Subcutaneous adipose tissue (tissue), 4 donors: ENCODE measurements around the gene ST8SIA6. TPM values are rescaled to one million over a fixed set of nuclear protein-coding genes. Genes with fewer than 3 reads are reported as not detected.

Source experiments
- total RNA-seq, 4 donors: library from RNA; depleted of rRNA; stranded (reverse); fragments of >200 nt; gene quantifications; one replicate each; pipeline ENCODE4 v1.1.0, GENCODE V29; 2016
- TF ChIP-seq, protein P1 (sequence below): fragments of 450-650 bp; IDR thresholded peaks from one replicate; pipeline ENCODE4 v1.5.1; 2016; ENCODE audit warnings: low read depth, mild to moderate bottlenecking, control low read depth, antibody characterized with exemption, moderate library complexity

Gene ST8SIA6
- total RNA-seq, 4 donors from 2014 or later: 0.51 to 3.0 (median 1.3) TPM; not detected in 1

DNA sequence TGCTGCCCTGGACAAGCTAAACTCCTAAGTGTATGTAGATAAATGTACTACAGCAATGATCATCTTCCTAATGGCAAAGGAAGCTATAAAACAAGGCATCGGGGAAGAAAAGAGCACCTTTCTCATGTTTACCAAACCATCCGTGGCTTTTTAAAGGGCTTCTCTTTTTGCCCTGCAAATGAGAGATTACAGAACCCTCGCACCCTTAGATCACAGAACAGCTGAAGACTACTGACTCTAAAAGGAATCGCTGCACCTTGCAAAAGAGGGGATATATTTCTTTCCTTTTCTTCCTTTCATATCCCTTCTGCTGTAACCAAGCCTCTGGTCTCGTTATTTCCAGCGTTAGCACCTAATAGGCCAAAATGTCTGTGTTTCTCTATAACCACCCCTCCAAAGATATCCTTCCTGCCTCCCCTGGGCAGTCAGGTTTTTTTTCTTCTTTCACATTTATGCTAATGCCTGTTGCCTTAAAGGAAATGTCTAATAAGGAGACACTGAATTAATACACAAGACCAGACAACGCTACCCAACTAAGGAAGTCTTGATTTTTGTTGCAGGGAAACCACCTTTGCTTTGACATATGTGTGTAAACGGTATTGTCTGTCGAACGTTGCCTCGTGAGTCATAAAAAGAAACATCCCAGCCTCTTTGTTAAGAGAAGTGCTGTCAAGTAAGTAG lies 10.5 kb downstream of the ST8SIA6 start:
- TF ChIP-seq, protein P1, sequence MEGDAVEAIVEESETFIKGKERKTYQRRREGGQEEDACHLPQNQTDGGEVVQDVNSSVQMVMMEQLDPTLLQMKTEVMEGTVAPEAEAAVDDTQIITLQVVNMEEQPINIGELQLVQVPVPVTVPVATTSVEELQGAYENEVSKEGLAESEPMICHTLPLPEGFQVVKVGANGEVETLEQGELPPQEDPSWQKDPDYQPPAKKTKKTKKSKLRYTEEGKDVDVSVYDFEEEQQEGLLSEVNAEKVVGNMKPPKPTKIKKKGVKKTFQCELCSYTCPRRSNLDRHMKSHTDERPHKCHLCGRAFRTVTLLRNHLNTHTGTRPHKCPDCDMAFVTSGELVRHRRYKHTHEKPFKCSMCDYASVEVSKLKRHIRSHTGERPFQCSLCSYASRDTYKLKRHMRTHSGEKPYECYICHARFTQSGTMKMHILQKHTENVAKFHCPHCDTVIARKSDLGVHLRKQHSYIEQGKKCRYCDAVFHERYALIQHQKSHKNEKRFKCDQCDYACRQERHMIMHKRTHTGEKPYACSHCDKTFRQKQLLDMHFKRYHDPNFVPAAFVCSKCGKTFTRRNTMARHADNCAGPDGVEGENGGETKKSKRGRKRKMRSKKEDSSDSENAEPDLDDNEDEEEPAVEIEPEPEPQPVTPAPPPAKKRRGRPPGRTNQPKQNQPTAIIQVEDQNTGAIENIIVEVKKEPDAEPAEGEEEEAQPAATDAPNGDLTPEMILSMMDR: no peak

DNA sequence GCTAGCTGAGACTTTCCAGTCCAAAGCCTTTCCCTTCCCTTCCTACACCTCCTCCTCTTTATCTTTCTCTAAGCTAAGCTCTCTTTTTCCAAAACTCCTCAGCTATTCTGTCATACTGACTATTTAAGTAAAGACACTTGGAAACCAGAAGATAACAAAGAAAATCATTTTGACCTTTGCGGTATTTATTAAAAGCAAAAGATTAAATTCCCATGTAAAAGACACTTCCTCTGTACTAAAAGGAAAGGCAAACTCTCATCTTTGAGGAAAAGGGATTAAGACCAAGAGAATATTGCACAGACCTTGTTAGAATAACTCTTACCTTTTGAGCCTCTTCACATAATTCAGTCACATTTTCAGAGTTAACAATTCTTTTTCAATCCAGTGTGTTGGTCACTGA lies 15.8 kb downstream of the ST8SIA6 start:
- TF ChIP-seq, protein P1: no peak

DNA sequence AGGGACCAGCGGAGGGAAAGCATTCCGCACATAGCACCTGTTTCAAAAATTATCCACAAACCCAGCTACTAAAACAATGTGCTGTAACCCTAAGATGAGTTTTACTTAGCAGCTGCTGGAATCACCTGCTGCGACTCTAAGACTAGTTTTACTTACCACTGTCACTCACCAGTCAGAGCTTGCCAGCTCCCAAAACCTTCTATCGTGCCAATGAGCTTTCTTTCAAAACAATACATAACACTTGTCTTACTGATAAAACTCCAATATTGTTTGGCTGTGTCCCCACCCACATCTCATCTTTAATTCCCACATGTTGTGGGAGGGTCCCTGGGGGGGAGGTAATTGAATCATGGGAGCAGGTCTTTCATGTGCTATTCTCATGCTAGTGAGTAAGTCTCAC lies 18.4 kb downstream of the ST8SIA6 start:
- TF ChIP-seq, protein P1: no peak

DNA sequence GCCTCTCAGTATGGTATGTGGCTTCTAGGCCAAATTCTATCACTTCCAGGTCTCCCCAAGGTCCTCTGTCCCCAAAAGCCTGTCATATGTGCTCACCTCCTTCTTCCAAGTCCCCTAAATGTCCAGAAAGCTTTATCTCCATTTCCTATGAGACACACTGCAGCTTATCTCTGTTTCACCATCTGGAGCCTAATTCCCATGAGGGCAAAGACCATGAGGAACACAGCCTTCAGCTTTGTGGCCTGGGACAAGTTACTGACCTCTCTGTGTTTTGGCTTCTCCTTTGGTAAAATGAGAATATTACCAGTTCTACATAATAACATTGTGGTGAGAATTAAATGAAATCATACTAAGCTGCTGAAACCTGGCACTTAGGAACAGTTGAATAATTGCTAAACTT lies 19.2 kb downstream of the ST8SIA6 start:
- TF ChIP-seq, protein P1: no peak

DNA sequence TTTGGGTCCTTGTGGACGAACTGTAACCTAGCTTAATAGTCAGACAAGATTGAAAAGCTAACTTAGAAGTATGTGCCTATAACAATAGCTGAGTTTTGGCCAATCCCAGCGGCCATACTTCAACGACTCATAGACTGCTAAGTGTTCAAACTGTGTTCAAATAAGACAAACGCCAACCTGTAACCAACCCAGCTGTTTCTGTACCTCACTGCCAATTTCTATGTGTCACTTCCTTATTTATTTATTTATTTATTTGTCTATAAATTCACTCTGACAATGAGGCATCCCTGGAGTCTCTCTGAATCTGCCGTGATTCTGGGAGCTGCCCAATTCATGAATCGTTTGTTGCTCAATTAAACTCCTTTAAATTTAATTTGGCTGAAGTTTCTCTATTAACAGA lies 21.7 kb downstream of the ST8SIA6 start:
- TF ChIP-seq, protein P1: no peak

DNA sequence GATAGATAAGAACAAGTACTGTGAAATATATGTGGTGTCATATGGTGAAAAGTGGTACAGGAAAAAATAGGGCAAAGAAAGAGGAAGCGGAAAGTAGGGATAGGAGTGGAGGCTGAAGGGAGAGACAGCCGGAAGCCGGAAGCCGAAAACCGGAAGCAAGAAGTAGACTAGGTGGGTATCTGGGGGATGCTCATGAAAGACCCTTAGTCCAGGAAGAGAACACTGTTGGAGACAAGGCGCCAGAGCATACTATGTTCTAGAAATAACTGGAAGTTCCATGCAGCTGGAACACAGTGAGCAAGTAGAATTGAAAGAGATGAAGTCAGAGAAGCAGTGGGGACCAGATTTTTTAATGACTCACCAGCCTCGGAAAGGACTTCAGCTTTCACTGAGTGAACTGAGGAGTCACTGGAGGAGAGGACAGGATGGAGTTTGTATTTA lies 22.5 kb downstream of the ST8SIA6 start:
- TF ChIP-seq, protein P1: no peak

DNA sequence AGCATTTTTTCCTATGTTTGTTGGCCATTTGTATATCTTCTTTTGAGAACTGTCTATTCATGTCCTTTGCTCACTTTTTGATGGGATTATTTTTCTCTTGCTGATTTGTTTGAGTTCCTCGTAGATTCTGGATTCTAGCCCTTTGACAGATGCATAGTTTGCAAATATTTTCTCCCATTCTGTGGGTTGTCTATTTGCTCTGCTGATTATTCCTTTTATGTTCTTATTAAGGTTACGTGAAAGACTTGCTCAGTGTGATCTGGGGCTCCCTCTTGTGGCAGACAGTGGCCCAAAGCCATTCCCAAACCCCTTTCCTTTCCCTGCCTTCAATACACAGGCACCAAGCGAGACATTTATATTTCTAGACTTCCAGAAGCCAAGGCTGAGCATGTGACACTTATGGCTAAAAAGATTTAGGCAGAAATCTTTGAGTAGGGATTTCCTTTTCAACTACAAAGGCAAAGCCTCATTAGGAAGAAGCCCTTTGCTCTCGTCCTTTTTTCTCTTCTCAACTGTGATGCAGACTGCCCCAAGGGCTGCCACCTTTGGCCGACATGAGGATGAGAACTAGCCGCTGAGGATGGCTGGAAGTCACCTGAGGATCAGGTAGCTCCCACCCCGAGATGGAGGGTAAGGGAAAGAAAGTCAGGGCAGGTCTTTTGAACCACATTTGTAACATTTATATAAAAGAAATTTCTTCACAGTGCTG lies 23.6 kb downstream of the ST8SIA6 start:
- TF ChIP-seq, protein P1: no peak
